Stimulated activated naive CD4-positive, alpha-beta T cell treated with Interleukin-2 at 50 U/mL for 16 hours (primary cell): ENCODE data around the gene NMT2.
A peak's percentile ranks its signal among the peaks of the same experiment; 100 is the strongest.

ENCODE experiments used
- DNase-seq: peaks from one replicate; lab custom pipeline; 2025; lab: John Stamatoyannopoulos, UW

NMT2 gene

GRCh38 chr10:15092855-15093408, 75.6 kb downstream of the NMT2 start:
- no peak for DNase-seq

- no peak for DNase-seq
Observed at GRCh38 chr10:15091418-15091817, 77.1 kb downstream of the NMT2 start.

- peak; percentile 77 for DNase-seq
Observed at GRCh38 chr10:15088428-15089261, 79.8 kb downstream of the NMT2 start, which contains the start of gene ACBD7. Gene ACBD7, minus strand, starts transcription at chr10:15088776. Its CDS starts 48 bp downstream, at chr10:15088728.

- no peak for DNase-seq
Observed at GRCh38 chr10:15084502-15084922, 84.0 kb downstream of the NMT2 start.

GRCh38 chr10:15083674-15084501, 84.6 kb downstream of the NMT2 start:
- no peak for DNase-seq

- DNase-seq: no peak
Observed at GRCh38 chr10:15075421-15075820, 93.1 kb downstream of the NMT2 start.

- no peak for DNase-seq
Observed at GRCh38 chr10:15072358-15072757, 96.1 kb downstream of the NMT2 start.

GRCh38 chr10:15069230-15069629, 99.3 kb downstream of the NMT2 start:
- no peak for DNase-seq

- DNase-seq: no peak
Observed at GRCh38 chr10:15068802-15069201, 99.7 kb downstream of the NMT2 start.

- DNase-seq: no peak
Observed at GRCh38 chr10:15067154-15067553, 101.3 kb downstream of the NMT2 start.

- DNase-seq: no peak
Observed at GRCh38 chr10:15060638-15061037, 107.9 kb downstream of the NMT2 start.

GRCh38 chr10:15059914-15060313, 108.6 kb downstream of the NMT2 start:
- no peak for DNase-seq

GRCh38 chr10:15058689-15059088, 109.8 kb downstream of the NMT2 start:
- no peak for DNase-seq
